Ovary (tissue), 9 donors: ENCODE results near the gene ZNF652. TPM values are rescaled to one million over a fixed set of nuclear protein-coding genes. Genes with fewer than 3 reads are reported as not detected.

Experiments used
- DNase-seq, 5 donors: peaks; one replicate each; pipeline ENCODE4 v3.0.0-alpha.2; 2019 to 2020
- H3K27ac ChIP-seq, 2 donors: fragments of 200-600 bp; one replicate each; pipeline versions ENCODE4 v1.5.1 to v1.8.0; 2019 to 2022
- H3K27me3 ChIP-seq: fragments of 200-600 bp; one replicate; pipeline ENCODE4 v1.8.0; 2022
- H3K36me3 ChIP-seq: fragments of 200-600 bp; sonication (generic); one replicate; pipeline ENCODE4 v1.5.1; 2019
- H3K4me1 ChIP-seq: one replicate; pipeline ENCODE4 v1.8.1; 2013; ENCODE audit warnings: mild to moderate bottlenecking, moderate library complexity; ENCODE audit not compliant: insufficient read depth
- H3K4me3 ChIP-seq: fragments of 200-600 bp; sonication (generic); one replicate; pipeline ENCODE4 v1.5.1; 2017
- H3K9me3 ChIP-seq, 2 donors: fragments of 200-600 bp in 1 of 2; sonication (generic) in 1 of 2; one replicate each; pipeline versions ENCODE4 v1.5.1 to v1.8.1; 2013 to 2019; ENCODE audit warnings: mild to moderate bottlenecking in 1 of 2, moderate library complexity in 1 of 2
- EP300 ChIP-seq: sonication (generic); formaldehyde crosslinking; IDR thresholded peaks from one replicate; pipeline ENCODE4 v1.6.1; 2017; ENCODE audit warnings: antibody characterized with exemption
- POLR2A ChIP-seq: fragments of 450-650 bp; IDR thresholded peaks from one replicate; pipeline ENCODE4 v1.6.1; 2017; ENCODE audit warnings: antibody characterized with exemption, mild to moderate bottlenecking, moderate library complexity
- WGBS, 3 donors: extraction: QIAGEN DNeasy Blood & Tissue Kit in 1 of 3; methylation state at CpG; one replicate each; pipeline versions ENCODE4 v1.1.5 to v1.1.7; 2013 to 2017; 5-methylcytosine and 5-hydroxymethylcytosine counted together
- intact Hi-C, 4 donors: fragments of 100-400 bp; cut with DNase I; formaldehyde crosslinking; loops; one replicate each; pipeline versions ENCODE4 v1.11.0 to v1.15.1; 2022 to 2023
- polyA plus RNA-seq, 2 donors: library from polyadenylated mRNA; stranded (reverse); fragments of 200-250 nt in 1 of 2; fragments of 350-450 nt in 1 of 2; fragmentation: Illumina TruSeq in 1 of 2; extraction: RNeasy Lipid Tissue Mini Kit (QIAGEN cat#74804) in 1 of 2; gene quantifications; one replicate each; pipeline ENCODE4 v1.2.3, GENCODE V29; 2013 to 2014
- total RNA-seq, 7 donors: library from RNA; depleted of rRNA in 2 of 7; stranded (reverse); fragments of >200 nt in 2 of 7; fragmentation: NEBNext Ultra II Directional in 3 of 7; extraction: Animal tissue kit (Norgen Biotek cat#: 25700) in 3 of 7; gene quantifications; one replicate each; pipeline versions ENCODE4 v1.1.0 to v1.2.4, GENCODE V29; 2016 to 2023
- TF ChIP-seq, protein P1 (sequence below), 3 donors: fragments of 450-650 bp in 2 of 3; fragments of 200-600 bp in 1 of 3; IDR thresholded peaks; one replicate each; pipeline versions ENCODE4 v1.5.1 to v1.8.0; 2016 to 2022; ENCODE audit warnings: antibody characterized with exemption in 3 of 3, mild to moderate bottlenecking in 1 of 3
- donor health status: DM: no; HTN: no; CAD: no; lungs with moderate emphysema.
- donor health status: DM: no; HTN: no; CAD: no.
- donor health status: Bipolar disorder and iron deficiency.
- donor health status: DM: yes; HTN: yes; CAD: no.
- donor health status: DM: no; HTN: no; CAD: no.
- donor health status: DM: yes; HTN: yes; CAD: no.

Gene ZNF652
- total and polyA plus RNA-seq, 9 donors, result 17.1 to 60.9 (median 48.8) TPM

DNA sequence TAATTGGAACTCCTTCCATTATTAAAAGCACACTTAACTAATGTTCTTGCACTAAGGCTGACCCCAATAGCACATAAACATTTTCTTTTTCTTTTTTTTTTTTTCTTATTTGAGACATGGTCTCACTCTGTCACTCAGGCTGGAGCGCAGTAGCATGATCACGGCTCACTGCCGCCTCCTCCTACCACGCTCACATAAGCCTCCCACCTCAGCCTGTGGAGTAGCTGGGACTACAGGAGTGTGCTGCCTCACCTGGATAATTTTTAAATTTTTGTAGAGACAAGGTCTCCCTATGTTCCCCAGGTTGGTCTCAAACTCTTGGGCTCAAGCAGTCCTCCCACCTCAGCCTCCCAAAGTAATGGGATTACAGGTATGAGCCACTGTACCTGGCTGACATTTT, 1.2 kb upstream of the ZNF652 start:
- H3K4me3 ChIP-seq, result no peak overlapping the region
- peaks cover 6% of the 10 kb centered on the region for H3K4me1 ChIP-seq
- H3K27ac ChIP-seq, result no peak overlapping the region
- no peaks in the 10 kb centered on the region for H3K27me3 ChIP-seq
- H3K36me3 ChIP-seq, result no peaks in the 10 kb centered on the region
- WGBS, 3 donors, result 89 to 94% (median 91%) methylated on average over 4 of the region's 4 CpGs
- H3K9me3 ChIP-seq, result no peaks in the 10 kb centered on the region
- DNase-seq, result no peak
- TF ChIP-seq, protein P1, sequence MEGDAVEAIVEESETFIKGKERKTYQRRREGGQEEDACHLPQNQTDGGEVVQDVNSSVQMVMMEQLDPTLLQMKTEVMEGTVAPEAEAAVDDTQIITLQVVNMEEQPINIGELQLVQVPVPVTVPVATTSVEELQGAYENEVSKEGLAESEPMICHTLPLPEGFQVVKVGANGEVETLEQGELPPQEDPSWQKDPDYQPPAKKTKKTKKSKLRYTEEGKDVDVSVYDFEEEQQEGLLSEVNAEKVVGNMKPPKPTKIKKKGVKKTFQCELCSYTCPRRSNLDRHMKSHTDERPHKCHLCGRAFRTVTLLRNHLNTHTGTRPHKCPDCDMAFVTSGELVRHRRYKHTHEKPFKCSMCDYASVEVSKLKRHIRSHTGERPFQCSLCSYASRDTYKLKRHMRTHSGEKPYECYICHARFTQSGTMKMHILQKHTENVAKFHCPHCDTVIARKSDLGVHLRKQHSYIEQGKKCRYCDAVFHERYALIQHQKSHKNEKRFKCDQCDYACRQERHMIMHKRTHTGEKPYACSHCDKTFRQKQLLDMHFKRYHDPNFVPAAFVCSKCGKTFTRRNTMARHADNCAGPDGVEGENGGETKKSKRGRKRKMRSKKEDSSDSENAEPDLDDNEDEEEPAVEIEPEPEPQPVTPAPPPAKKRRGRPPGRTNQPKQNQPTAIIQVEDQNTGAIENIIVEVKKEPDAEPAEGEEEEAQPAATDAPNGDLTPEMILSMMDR (IDR thresholded peaks at IDR 0.05), result no peak
- TF ChIP-seq POLR2A, result no peak
- TF ChIP-seq EP300, result no peak
- intact Hi-C loops, result no loop called here

DNA sequence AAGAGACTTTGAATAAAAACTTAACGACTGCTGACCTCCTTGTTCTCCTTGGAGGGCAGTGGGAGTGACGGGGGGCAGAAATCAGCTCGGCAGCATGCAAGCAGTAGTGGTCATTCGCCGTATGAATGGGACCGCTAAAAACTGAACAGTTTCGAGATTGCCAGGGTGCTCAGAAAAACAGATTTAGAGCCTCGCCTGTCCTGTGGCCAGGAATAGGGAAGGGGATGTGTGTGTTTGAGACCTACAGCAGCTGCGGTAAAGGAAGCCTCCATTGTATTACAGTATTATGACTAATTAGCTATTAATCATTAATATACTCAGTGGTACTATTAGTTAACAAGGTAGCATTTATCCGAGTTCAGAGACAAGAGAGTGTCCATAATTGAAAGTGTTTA, 670 bp upstream of the ZNF652 start:
- no peak for DNase-seq
- Histone ChIP-seq H3K4me3 (peak overlapping the region; percentile 86), H3K36me3 (no peaks in the 10 kb centered on the region), H3K27ac (peak overlapping the region in 1 of 2 donors; percentile 96), H3K9me3 (no peaks in the 10 kb centered on the region), H3K27me3 (no peaks in the 10 kb centered on the region), H3K4me1 (peaks cover 6% of the 10 kb centered on the region)
- 9 to 11% (median 9%) methylated on average over 10 of the region's 10 CpGs for WGBS, 3 donors
- TF ChIP-seq POLR2A, result no peak
- intact Hi-C loops, result no loop called here

DNA sequence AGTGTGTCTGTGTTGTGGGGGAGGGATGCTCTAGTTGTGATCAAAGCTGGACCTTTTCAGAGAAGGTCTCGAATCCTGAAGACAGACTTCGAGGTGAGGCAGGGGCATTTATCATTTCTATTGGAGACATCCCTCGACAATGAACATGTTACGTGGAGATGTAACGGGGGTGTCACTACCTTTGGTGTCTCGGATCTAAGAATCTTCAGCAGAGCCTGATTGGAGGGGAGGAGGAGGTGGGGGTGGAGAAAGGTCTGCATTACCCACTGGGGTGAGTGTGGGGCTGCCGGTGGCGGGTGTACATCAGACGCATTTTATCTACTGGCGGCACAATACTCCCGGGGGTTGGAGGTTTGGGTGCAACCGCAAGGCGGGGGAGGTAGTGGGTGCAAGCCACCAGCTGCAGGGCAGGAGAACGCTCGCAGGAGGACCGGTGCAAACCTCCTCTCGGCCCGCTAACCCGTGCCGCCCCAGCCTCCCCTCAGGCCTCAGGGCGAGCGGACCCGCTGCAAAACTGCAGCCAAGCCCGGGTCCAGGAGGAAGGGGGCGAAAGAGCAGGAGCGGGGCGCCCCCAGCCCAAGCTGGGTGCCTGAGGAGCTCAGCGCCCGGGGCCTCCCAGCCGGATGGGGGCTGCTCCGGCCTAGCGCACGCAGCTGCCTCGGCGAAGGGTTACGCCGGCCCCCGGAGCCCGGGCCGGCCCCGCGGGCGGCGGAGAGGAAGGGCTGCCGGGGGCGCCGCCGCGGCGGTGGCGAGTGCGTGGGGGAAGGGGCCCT, 735 bp downstream of the ZNF652 start:
- WGBS, 3 donors, result 0% methylated on average over 34 to 52 of the region's 52 CpGs
- intact Hi-C loops, result no loop called here
- no peaks in the 10 kb centered on the region for H3K9me3 ChIP-seq
- H3K27ac ChIP-seq, result peak overlapping the region; percentile 96 to 97
- H3K27me3 ChIP-seq, result no peaks in the 10 kb centered on the region
- peak overlapping the region; percentile 86 for H3K4me3 ChIP-seq
- H3K4me1 ChIP-seq, result peaks cover 6% of the 10 kb centered on the region
- peak in 3 of 5 donors; percentile 20 to 57 (median 21) for DNase-seq
- TF ChIP-seq, protein P1 (IDR thresholded peaks at IDR 0.05), result no peak
- TF ChIP-seq EP300 (no peak), POLR2A (no peak)
- H3K36me3 ChIP-seq, result no peaks in the 10 kb centered on the region

DNA sequence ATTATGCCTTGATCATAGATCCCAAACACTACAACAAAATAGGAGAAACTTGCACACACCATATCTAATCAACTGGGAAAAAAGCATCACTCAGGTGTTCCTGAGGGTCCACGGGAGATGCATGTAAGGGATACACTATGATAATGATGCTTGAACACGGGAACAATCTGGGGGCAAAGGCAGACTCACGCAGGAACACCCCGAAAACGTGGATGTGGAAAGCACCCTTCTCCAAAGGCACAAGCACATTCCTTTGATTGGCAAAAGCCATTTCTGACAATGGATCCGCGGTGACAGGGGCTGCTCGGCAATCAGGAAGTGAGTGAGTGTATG, 1.3 kb downstream of the ZNF652 start:
- Histone ChIP-seq H3K4me3 (peak overlapping the region; percentile 86), H3K27ac (no peak overlapping the region), H3K27me3 (no peaks in the 10 kb centered on the region), H3K9me3 (no peaks in the 10 kb centered on the region), H3K4me1 (peaks cover 6% of the 10 kb centered on the region), H3K36me3 (no peaks in the 10 kb centered on the region)
- peak in 2 of 5 donors; percentile 19 to 31 for DNase-seq
- no peak for TF ChIP-seq POLR2A
- TF ChIP-seq, protein P1 (IDR thresholded peaks at IDR 0.05), result no peak
- no peak for TF ChIP-seq EP300
- intact Hi-C loops, result no loop called here
- 2 to 5% (median 3%) methylated on average over 8 of the region's 8 CpGs for WGBS, 3 donors

DNA sequence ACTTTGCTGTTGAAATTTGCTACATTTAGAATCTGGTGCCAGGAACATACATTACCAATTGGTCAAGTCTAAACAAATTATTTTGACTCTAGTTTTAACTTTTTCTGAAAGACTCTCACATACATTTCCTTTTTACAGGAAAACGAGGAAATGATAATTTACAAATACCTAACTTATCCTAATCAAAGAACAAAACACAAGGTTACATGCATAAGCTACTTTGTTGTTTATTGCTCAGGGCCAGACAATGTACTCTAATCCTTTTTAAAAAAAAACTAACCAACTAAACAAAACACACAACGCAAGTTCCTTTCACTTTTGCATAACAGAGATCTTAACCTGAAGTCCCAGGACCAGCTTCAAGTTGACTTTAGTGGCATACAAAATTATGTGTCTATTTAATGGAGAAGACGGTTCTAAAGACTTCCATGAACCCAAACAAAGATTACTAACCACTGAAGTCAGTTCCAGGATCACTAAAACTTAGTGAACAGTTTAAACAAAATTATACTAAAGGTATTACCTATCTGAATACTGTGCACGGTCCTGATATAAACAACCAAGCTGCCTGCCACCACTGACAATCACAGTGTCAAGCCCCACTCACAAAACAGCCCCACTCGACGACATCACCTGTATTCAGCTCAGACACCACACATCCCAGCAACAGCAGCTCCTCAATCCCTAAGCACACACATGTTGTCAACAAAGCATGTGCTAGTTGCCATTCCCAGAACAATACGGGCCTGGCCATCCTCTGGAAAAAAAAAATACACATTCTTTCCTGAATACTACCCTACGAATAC, 1.9 kb downstream of the ZNF652 start:
- H3K27me3 ChIP-seq, result no peaks in the 10 kb centered on the region
- no peaks in the 10 kb centered on the region for H3K9me3 ChIP-seq
- intact Hi-C loops, result no loop called here
- H3K27ac ChIP-seq, result no peak overlapping the region
- H3K36me3 ChIP-seq, result no peaks in the 10 kb centered on the region
- DNase-seq, result no peak
- WGBS, 3 donors, result 5 to 17% (median 11%) methylated on average over 8 of the region's 8 CpGs
- peaks cover 6% of the 10 kb centered on the region for H3K4me1 ChIP-seq
- peak overlapping the region; percentile 86 for H3K4me3 ChIP-seq
- TF ChIP-seq, protein P1 (IDR thresholded peaks at IDR 0.05), result no peak
- no peak for TF ChIP-seq EP300
